HepG2 (cell line): ENCODE data around the gene MEPCE. TPM values are rescaled to one million over a fixed set of nuclear protein-coding genes. Genes with fewer than 3 reads are reported as not detected.

Source experiments
- ATRX ChIP-seq: sonication (generic); formaldehyde crosslinking; IDR thresholded peaks from 2 replicates; pipeline ENCODE4 v1.4.0; 2020; ENCODE audit warnings: missing genetic modification reagents, borderline replicate concordance
- ESRRA ChIP-seq: sonication (generic); formaldehyde crosslinking; IDR thresholded peaks from 2 replicates; pipeline ENCODE4 v1.5.1; 2020; ENCODE audit warnings: mild to moderate bottlenecking, low read depth, missing genetic modification reagents
- GRHL1 ChIP-seq: sonication (generic); formaldehyde crosslinking; conservative IDR thresholded peaks from 2 replicates; pipeline ENCODE4 v1.8.0; 2022; ENCODE audit warnings: missing genetic modification reagents
- HDAC1 ChIP-seq: sonication (generic); formaldehyde crosslinking; IDR thresholded peaks from 2 replicates; pipeline ENCODE4 v1.5.1; 2020; ENCODE audit warnings: mild to moderate bottlenecking, missing genetic modification reagents
- HNRNPL ChIP-seq: fragments of 200-400 bp; formaldehyde crosslinking; IDR thresholded peaks from 2 replicates; pipeline ENCODE4 v1.6.1; 2017; ENCODE audit warnings: mild to moderate bottlenecking, low read depth, low read length
- KDM5B ChIP-seq: sonication (generic); formaldehyde crosslinking; IDR thresholded peaks from 2 replicates; pipeline ENCODE4 v1.4.0; 2020; ENCODE audit warnings: missing genetic modification reagents, mild to moderate bottlenecking, borderline replicate concordance
- KMT2A ChIP-seq: sonication (generic); formaldehyde crosslinking; IDR thresholded peaks from 2 replicates; pipeline ENCODE4 v1.4.0; 2020; ENCODE audit warnings: missing genetic modification reagents
- NCOA2 ChIP-seq: sonication (generic); formaldehyde crosslinking; IDR thresholded peaks from 2 replicates; pipeline ENCODE4 v1.8.0; 2022; ENCODE audit warnings: inconsistent platforms
- NR2F6 ChIP-seq, 2 experiments: IDR thresholded peaks; 2 replicates each; pipeline ENCODE4 v1.6.1; 2016; ENCODE audit warnings: antibody characterized with exemption in 1 of 2, mild to moderate bottlenecking in 1 of 2
- PCBP1 ChIP-seq: fragments of 200-400 bp; formaldehyde crosslinking; IDR thresholded peaks from 2 replicates; pipeline ENCODE4 v1.6.1; 2017; ENCODE audit warnings: mild to moderate bottlenecking, low read depth, low read length, borderline replicate concordance
- POLR2G ChIP-seq: fragments of 200-400 bp; formaldehyde crosslinking; IDR thresholded peaks from 2 replicates; pipeline ENCODE4 v1.6.1; 2018; ENCODE audit warnings: mild to moderate bottlenecking, low read depth, low read length, moderate library complexity
- PRMT3 ChIP-seq: sonication (generic); formaldehyde crosslinking; IDR thresholded peaks from 2 replicates; pipeline ENCODE4 v1.8.1; 2022; ENCODE audit warnings: low read depth, mild to moderate bottlenecking, moderate library complexity, missing genetic modification reagents, borderline replicate concordance
- SAFB2 ChIP-seq: sonication (generic); formaldehyde crosslinking; IDR thresholded peaks from 2 replicates; pipeline ENCODE4 v1.5.1; 2020; ENCODE audit warnings: missing genetic modification reagents, low read depth, mild to moderate bottlenecking, borderline replicate concordance
- STAG1 ChIP-seq: sonication (generic); formaldehyde crosslinking; IDR thresholded peaks from 2 replicates; pipeline ENCODE4 v1.4.0; 2020; ENCODE audit warnings: missing genetic modification reagents
- STAT5B ChIP-seq: sonication (generic); formaldehyde crosslinking; IDR thresholded peaks from 2 replicates; pipeline ENCODE4 v1.4.0; 2020; ENCODE audit warnings: missing genetic modification reagents
- ZFAT ChIP-seq: sonication (generic); formaldehyde crosslinking; conservative IDR thresholded peaks from 2 replicates; pipeline ENCODE4 v1.8.1; 2023; ENCODE audit warnings: missing genetic modification reagents, inconsistent platforms
- ZMYM3 ChIP-seq: sonication (generic); formaldehyde crosslinking; IDR thresholded peaks from 2 replicates; pipeline ENCODE4 v1.5.1; 2020; ENCODE audit warnings: mild to moderate bottlenecking, missing genetic modification reagents
- ZNF230 ChIP-seq: sonication (generic); formaldehyde crosslinking; IDR thresholded peaks from 2 replicates; pipeline ENCODE4 v1.4.0; 2020; ENCODE audit warnings: mild to moderate bottlenecking, missing genetic modification reagents
- ZNF672 ChIP-seq: sonication (generic); formaldehyde crosslinking; IDR thresholded peaks from 2 replicates; pipeline ENCODE4 v1.8.1; 2022; ENCODE audit warnings: missing genetic modification reagents
- ZNF776 ChIP-seq: sonication (generic); formaldehyde crosslinking; IDR thresholded peaks from 2 replicates; pipeline ENCODE4 v1.4.0; 2020; ENCODE audit warnings: mild to moderate bottlenecking, missing genetic modification reagents
- polyA plus RNA-seq, 8 experiments: library from polyadenylated mRNA; depleted of rRNA in 3 of 8; stranded (reverse) in 7 of 8; unstranded in 1 of 8; fragments of >200 nt; fragmentation: Illumina TruSeq in 4 of 8; extraction: Trizol in 4 of 8; gene quantifications; 2 replicates each; pipeline versions ENCODE4 v1.2.1 to v1.2.3, GENCODE V29; 2011 to 2016; ENCODE audit warnings: low read depth in 4 of 8, missing spikeins in 1 of 8, mixed read lengths in 1 of 8; ENCODE audit not compliant: insufficient read depth in 1 of 8
- total RNA-seq, 5 experiments: library from RNA; depleted of rRNA; stranded (reverse); fragments of >200 nt; fragmentation: Illumina TruSeq; extraction: Trizol; gene quantifications; 2 replicates each; pipeline ENCODE4 v1.2.3, GENCODE V29; 2016; ENCODE audit warnings: low read depth in 1 of 5
- TF ChIP-seq, protein P1 (sequence below): sonication (generic); formaldehyde crosslinking; IDR thresholded peaks from 2 replicates; pipeline ENCODE4 v1.8.1; 2023; ENCODE audit warnings: mild to moderate bottlenecking, missing genetic modification reagents
- TF ChIP-seq, protein P2 (sequence below): sonication (generic); formaldehyde crosslinking; IDR thresholded peaks from 2 replicates; pipeline ENCODE4 v1.4.0; 2020; ENCODE audit warnings: mild to moderate bottlenecking, missing genetic modification reagents
- TF ChIP-seq, protein P3 (sequence below): IDR thresholded peaks from 2 replicates; pipeline ENCODE4 v1.6.1; 2016; ENCODE audit warnings: low read depth, control low read depth
- TF ChIP-seq, protein P4 (sequence below): IDR thresholded peaks from 2 replicates; pipeline ENCODE4 v1.6.1; 2018; ENCODE audit warnings: missing genetic modification reagents

Gene MEPCE
- total and polyA plus RNA-seq, 2 of the 13 experiments (the other 11 are each of a cell fraction or from before 2014, with no cell fraction given): 12.3 to 26.0 TPM

- no peak for TF ChIP-seq HNRNPL
- TF ChIP-seq ZNF776: no peak
- TF ChIP-seq, protein P1, sequence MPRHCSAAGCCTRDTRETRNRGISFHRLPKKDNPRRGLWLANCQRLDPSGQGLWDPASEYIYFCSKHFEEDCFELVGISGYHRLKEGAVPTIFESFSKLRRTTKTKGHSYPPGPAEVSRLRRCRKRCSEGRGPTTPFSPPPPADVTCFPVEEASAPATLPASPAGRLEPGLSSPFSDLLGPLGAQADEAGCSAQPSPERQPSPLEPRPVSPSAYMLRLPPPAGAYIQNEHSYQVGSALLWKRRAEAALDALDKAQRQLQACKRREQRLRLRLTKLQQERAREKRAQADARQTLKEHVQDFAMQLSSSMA: no peak
- TF ChIP-seq GRHL1 (CRISPR knock-in tag): no peak
- 0 out of 2 replicates have a peak, but pooled peaks have one; percentile 26 for TF ChIP-seq ZNF230
- TF ChIP-seq ATRX: no peak
- TF ChIP-seq, protein P2, sequence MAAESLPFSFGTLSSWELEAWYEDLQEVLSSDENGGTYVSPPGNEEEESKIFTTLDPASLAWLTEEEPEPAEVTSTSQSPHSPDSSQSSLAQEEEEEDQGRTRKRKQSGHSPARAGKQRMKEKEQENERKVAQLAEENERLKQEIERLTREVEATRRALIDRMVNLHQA (CRISPR knock-in tag): no peak
- TF ChIP-seq POLR2G: peak; percentile 85
- no peak for TF ChIP-seq ZNF672 (CRISPR knock-in tag)
- no peak for TF ChIP-seq KMT2A (CRISPR knock-in tag)
- no peak for TF ChIP-seq ESRRA (CRISPR knock-in tag)
- no peak for TF ChIP-seq STAG1
- no peak for TF ChIP-seq KDM5B
- no peak; the same call in 1 of the 2 replicates for TF ChIP-seq PCBP1
- no peak; the same call in 1 of the 2 replicates for TF ChIP-seq NR2F6 (IDR thresholded peaks at IDR 0.05)
- TF ChIP-seq NR2F6 (CRISPR knock-in tag; IDR thresholded peaks at IDR 0.05): no peak; the same call in none of the 2 replicates
- no peak for TF ChIP-seq ZFAT (CRISPR knock-in tag)
- TF ChIP-seq NCOA2: no peak
- no peak for TF ChIP-seq ZMYM3 (CRISPR knock-in tag)
- no peak for TF ChIP-seq PRMT3 (CRISPR knock-in tag)
- no peak; the same call in 1 of the 2 replicates for TF ChIP-seq SAFB2 (CRISPR knock-in tag)
- TF ChIP-seq, protein P3, sequence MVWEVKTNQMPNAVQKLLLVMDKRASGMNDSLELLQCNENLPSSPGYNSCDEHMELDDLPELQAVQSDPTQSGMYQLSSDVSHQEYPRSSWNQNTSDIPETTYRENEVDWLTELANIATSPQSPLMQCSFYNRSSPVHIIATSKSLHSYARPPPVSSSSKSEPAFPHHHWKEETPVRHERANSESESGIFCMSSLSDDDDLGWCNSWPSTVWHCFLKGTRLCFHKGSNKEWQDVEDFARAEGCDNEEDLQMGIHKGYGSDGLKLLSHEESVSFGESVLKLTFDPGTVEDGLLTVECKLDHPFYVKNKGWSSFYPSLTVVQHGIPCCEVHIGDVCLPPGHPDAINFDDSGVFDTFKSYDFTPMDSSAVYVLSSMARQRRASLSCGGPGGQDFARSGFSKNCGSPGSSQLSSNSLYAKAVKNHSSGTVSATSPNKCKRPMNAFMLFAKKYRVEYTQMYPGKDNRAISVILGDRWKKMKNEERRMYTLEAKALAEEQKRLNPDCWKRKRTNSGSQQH (CRISPR knock-in tag): no peak; the same call in 1 of the 2 replicates
- TF ChIP-seq STAT5B (CRISPR knock-in tag): no peak
- TF ChIP-seq HDAC1 (CRISPR knock-in tag): peak; percentile 4; the same call in 1 of the 2 replicates
- TF ChIP-seq, protein P4, sequence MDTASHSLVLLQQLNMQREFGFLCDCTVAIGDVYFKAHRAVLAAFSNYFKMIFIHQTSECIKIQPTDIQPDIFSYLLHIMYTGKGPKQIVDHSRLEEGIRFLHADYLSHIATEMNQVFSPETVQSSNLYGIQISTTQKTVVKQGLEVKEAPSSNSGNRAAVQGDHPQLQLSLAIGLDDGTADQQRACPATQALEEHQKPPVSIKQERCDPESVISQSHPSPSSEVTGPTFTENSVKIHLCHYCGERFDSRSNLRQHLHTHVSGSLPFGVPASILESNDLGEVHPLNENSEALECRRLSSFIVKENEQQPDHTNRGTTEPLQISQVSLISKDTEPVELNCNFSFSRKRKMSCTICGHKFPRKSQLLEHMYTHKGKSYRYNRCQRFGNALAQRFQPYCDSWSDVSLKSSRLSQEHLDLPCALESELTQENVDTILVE (CRISPR knock-in tag): no peak
These were observed 529 bp upstream of the MEPCE start (continued) for GRCh38 chr7:100428967-100429636.
